ENCODE measurements around the gene PIGS. TPM values are rescaled to one million over a fixed set of nuclear protein-coding genes. Genes with fewer than 3 reads are reported as not detected.

Gene PIGS
- total and polyA plus RNA-seq, 9 of the 15 experiments (the other 6 are each of a cell fraction or from before 2014, with no cell fraction given) = 47.5 to 138 (median 57.6) TPM

DNA sequence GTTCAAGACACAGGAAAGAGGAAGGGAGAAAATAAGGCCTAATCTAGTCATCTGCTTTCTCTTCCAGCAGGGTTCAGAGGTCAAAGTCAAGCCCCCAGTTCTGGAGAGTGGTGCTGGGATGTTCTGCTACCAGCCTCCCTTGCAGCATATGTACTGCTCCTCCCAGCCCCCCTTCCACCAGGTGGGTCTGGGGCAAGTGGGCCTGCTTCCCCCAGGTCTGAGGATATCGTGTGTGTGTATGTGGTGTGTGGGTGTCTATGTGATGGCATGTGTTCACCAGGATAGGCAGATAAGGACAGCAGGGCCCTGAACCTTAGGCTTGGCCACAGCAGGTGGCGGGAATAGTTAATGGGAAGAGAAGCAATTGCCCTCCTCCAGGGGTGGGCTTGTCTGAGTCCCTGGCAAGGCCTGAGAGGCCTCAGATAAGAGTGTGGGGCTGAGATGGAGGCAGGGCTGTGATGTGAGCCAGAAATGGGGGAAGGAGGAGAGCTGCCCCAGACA lies 44.1 kb downstream of the PIGS start (continued):
- TF ChIP-seq, protein P1, sequence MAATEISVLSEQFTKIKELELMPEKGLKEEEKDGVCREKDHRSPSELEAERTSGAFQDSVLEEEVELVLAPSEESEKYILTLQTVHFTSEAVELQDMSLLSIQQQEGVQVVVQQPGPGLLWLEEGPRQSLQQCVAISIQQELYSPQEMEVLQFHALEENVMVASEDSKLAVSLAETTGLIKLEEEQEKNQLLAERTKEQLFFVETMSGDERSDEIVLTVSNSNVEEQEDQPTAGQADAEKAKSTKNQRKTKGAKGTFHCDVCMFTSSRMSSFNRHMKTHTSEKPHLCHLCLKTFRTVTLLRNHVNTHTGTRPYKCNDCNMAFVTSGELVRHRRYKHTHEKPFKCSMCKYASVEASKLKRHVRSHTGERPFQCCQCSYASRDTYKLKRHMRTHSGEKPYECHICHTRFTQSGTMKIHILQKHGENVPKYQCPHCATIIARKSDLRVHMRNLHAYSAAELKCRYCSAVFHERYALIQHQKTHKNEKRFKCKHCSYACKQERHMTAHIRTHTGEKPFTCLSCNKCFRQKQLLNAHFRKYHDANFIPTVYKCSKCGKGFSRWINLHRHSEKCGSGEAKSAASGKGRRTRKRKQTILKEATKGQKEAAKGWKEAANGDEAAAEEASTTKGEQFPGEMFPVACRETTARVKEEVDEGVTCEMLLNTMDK (IDR thresholded peaks at IDR 0.05; ENCODE audit: borderline replicate concordance, insufficient read depth, low read depth, low read length, poor library complexity, severe bottlenecking) = no peak
- TF ChIP-seq ERF (CRISPR knock-in tag; IDR thresholded peaks at IDR 0.05) = 0 out of 2 replicates have a peak, but pooled peaks have one; percentile 41
- TF ChIP-seq SRSF1 (IDR thresholded peaks at IDR 0.05; ENCODE audit: low read depth, low read length) = no peak
- TF ChIP-seq SIN3A (IDR thresholded peaks at IDR 0.05; ENCODE audit: borderline replicate concordance in 2 of 2, control insufficient read depth in 1 of 2, low read depth in 2 of 2, low read length in 2 of 2) = no peak
- no peak for TF ChIP-seq ZNF3 (CRISPR knock-in tag; IDR thresholded peaks at IDR 0.05)
- TF ChIP-seq, protein P2, sequence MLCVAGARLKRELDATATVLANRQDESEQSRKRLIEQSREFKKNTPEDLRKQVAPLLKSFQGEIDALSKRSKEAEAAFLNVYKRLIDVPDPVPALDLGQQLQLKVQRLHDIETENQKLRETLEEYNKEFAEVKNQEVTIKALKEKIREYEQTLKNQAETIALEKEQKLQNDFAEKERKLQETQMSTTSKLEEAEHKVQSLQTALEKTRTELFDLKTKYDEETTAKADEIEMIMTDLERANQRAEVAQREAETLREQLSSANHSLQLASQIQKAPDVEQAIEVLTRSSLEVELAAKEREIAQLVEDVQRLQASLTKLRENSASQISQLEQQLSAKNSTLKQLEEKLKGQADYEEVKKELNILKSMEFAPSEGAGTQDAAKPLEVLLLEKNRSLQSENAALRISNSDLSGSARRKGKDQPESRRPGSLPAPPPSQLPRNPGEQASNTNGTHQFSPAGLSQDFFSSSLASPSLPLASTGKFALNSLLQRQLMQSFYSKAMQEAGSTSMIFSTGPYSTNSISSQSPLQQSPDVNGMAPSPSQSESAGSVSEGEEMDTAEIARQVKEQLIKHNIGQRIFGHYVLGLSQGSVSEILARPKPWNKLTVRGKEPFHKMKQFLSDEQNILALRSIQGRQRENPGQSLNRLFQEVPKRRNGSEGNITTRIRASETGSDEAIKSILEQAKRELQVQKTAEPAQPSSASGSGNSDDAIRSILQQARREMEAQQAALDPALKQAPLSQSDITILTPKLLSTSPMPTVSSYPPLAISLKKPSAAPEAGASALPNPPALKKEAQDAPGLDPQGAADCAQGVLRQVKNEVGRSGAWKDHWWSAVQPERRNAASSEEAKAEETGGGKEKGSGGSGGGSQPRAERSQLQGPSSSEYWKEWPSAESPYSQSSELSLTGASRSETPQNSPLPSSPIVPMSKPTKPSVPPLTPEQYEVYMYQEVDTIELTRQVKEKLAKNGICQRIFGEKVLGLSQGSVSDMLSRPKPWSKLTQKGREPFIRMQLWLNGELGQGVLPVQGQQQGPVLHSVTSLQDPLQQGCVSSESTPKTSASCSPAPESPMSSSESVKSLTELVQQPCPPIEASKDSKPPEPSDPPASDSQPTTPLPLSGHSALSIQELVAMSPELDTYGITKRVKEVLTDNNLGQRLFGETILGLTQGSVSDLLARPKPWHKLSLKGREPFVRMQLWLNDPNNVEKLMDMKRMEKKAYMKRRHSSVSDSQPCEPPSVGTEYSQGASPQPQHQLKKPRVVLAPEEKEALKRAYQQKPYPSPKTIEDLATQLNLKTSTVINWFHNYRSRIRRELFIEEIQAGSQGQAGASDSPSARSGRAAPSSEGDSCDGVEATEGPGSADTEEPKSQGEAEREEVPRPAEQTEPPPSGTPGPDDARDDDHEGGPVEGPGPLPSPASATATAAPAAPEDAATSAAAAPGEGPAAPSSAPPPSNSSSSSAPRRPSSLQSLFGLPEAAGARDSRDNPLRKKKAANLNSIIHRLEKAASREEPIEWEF (CRISPR knock-in tag; IDR thresholded peaks at IDR 0.05) = no peak
- peak; percentile 99 for TF ChIP-seq TAL1 (IDR thresholded peaks at IDR 0.05)
- TF ChIP-seq, protein P3, sequence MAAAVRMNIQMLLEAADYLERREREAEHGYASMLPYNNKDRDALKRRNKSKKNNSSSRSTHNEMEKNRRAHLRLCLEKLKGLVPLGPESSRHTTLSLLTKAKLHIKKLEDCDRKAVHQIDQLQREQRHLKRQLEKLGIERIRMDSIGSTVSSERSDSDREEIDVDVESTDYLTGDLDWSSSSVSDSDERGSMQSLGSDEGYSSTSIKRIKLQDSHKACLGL (CRISPR knock-in tag; IDR thresholded peaks at IDR 0.05; ENCODE audit: borderline replicate concordance, poor library complexity, severe bottlenecking) = no peak
- no peak for TF ChIP-seq CCAR2 (IDR thresholded peaks at IDR 0.05; ENCODE audit: low read depth, low read length)
- peak; percentile 95 for TF ChIP-seq FOXM1 (IDR thresholded peaks at IDR 0.05; ENCODE audit: low read depth)
- no peak for TF ChIP-seq FOXM1 (CRISPR knock-in tag; IDR thresholded peaks at IDR 0.05; ENCODE audit: low read depth)
- TF ChIP-seq, protein P4, sequence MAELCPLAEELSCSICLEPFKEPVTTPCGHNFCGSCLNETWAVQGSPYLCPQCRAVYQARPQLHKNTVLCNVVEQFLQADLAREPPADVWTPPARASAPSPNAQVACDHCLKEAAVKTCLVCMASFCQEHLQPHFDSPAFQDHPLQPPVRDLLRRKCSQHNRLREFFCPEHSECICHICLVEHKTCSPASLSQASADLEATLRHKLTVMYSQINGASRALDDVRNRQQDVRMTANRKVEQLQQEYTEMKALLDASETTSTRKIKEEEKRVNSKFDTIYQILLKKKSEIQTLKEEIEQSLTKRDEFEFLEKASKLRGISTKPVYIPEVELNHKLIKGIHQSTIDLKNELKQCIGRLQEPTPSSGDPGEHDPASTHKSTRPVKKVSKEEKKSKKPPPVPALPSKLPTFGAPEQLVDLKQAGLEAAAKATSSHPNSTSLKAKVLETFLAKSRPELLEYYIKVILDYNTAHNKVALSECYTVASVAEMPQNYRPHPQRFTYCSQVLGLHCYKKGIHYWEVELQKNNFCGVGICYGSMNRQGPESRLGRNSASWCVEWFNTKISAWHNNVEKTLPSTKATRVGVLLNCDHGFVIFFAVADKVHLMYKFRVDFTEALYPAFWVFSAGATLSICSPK (IDR thresholded peaks at IDR 0.05; ENCODE audit: borderline replicate concordance) = no peak
- no peak for TF ChIP-seq ETS2 (tag; IDR thresholded peaks at IDR 0.05; ENCODE audit: borderline replicate concordance, poor library complexity, severe bottlenecking)
- TF ChIP-seq POLR3G (IDR thresholded peaks at IDR 0.05; ENCODE audit: extremely low read depth, insufficient read length, insufficient replicate concordance) = no peak
- no peak for TF ChIP-seq GABPA (tag; conservative IDR thresholded peaks at IDR 0.05; ENCODE audit: low read depth)
- TF ChIP-seq, protein P5, sequence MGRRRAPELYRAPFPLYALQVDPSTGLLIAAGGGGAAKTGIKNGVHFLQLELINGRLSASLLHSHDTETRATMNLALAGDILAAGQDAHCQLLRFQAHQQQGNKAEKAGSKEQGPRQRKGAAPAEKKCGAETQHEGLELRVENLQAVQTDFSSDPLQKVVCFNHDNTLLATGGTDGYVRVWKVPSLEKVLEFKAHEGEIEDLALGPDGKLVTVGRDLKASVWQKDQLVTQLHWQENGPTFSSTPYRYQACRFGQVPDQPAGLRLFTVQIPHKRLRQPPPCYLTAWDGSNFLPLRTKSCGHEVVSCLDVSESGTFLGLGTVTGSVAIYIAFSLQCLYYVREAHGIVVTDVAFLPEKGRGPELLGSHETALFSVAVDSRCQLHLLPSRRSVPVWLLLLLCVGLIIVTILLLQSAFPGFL (CRISPR knock-in tag; IDR thresholded peaks at IDR 0.05) = no peak
